Measurements from ENCODE around the gene ZNF670.

Gene ZNF670

GRCh38 chr1:247115545-247115944 is 36.9 kb upstream of the ZNF670 start:
- no peaks in the 10 kb centered on the region for H3K9me2 ChIP-seq (replicated peaks; ENCODE audit: insufficient read depth, low read length)
- no peaks in the 10 kb centered on the region for H3K36me3 ChIP-seq (ENCODE audit: low read length)
- H3K9me3 ChIP-seq (ENCODE audit: insufficient read depth, low read length) = no peaks in the 10 kb centered on the region
- H3K4me3 ChIP-seq (ENCODE audit: insufficient read depth, low read length, poor library complexity, severe bottlenecking) = no peak overlapping the region
- TF ChIP-seq CTCF (IDR thresholded peaks at IDR 0.05; ENCODE audit: insufficient read depth, low read length, poor library complexity, severe bottlenecking) (no peak), EZH2phosphoT487 (conservative IDR thresholded peaks at IDR 0.05; ENCODE audit: low read length) (no peak)
- no peaks in the 10 kb centered on the region for H3K27me3 ChIP-seq (ENCODE audit: low read length)
- H3K79me2 ChIP-seq (ENCODE audit: insufficient read depth, low read length) = no peaks in the 10 kb centered on the region
- no peak overlapping the region for H2AFZ ChIP-seq (ENCODE audit: low read depth, low read length, severe bottlenecking)
- H4K20me1 ChIP-seq (ENCODE audit: low read depth, low read length) = no peaks in the 10 kb centered on the region
- H3K9ac ChIP-seq (ENCODE audit: low read length) = no peak overlapping the region
- H3F3A ChIP-seq (ENCODE audit: insufficient read depth) = no peaks in the 10 kb centered on the region
- H3K4me2 ChIP-seq (ENCODE audit: low read depth, low read length, poor library complexity, severe bottlenecking) = no peak overlapping the region
- no peak overlapping the region for H3K27ac ChIP-seq (ENCODE audit: low read depth, low read length)

DNA sequence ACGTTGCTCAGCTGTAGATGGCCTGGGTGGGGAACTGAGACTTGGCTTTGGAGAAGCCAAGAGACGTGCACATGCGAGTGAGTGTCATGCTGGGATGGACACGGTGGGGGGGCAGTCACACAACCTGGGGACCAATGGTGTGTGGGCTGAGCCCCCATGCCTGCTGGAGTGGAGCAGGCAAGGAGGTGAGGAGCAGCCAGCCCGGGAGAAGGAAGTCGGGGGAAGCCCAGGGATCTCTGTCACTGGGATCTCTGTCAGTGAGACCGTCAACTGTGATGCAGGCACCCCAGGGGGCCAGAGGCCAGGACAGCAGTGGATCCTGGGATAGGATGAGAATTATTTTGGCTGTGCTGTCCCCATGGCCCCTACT is 36.5 kb upstream of the ZNF670 start:
- no peaks in the 10 kb centered on the region for H4K20me1 ChIP-seq (ENCODE audit: low read depth, low read length)
- no peaks in the 10 kb centered on the region for H3K9me3 ChIP-seq (ENCODE audit: insufficient read depth, low read length)
- no peak overlapping the region for H3K9ac ChIP-seq (ENCODE audit: low read length)
- no peak overlapping the region for H3K4me3 ChIP-seq (ENCODE audit: insufficient read depth, low read length, poor library complexity, severe bottlenecking)
- H3K79me2 ChIP-seq (ENCODE audit: insufficient read depth, low read length) = no peaks in the 10 kb centered on the region
- no peak overlapping the region for H2AFZ ChIP-seq (ENCODE audit: low read depth, low read length, severe bottlenecking)
- no peak overlapping the region for H3K4me2 ChIP-seq (ENCODE audit: low read depth, low read length, poor library complexity, severe bottlenecking)
- H3K27me3 ChIP-seq (ENCODE audit: low read length) = no peaks in the 10 kb centered on the region
- H3K9me2 ChIP-seq (replicated peaks; ENCODE audit: insufficient read depth, low read length) = no peaks in the 10 kb centered on the region
- TF ChIP-seq CTCF (IDR thresholded peaks at IDR 0.05; ENCODE audit: insufficient read depth, low read length, poor library complexity, severe bottlenecking) (no peak), EZH2phosphoT487 (conservative IDR thresholded peaks at IDR 0.05; ENCODE audit: low read length) (no peak)
- H3K36me3 ChIP-seq (ENCODE audit: low read length) = no peaks in the 10 kb centered on the region
- no peaks in the 10 kb centered on the region for H3F3A ChIP-seq (ENCODE audit: insufficient read depth)
- no peak overlapping the region for H3K27ac ChIP-seq (ENCODE audit: low read depth, low read length)

GRCh38 chr1:247114351-247115140 is 35.9 kb upstream of the ZNF670 start:
- no peaks in the 10 kb centered on the region for H3K9me3 ChIP-seq (ENCODE audit: insufficient read depth, low read length)
- no peaks in the 10 kb centered on the region for H3K27me3 ChIP-seq (ENCODE audit: low read length)
- no peaks in the 10 kb centered on the region for H3K9me2 ChIP-seq (replicated peaks; ENCODE audit: insufficient read depth, low read length)
- H3K9ac ChIP-seq (ENCODE audit: low read length) = no peak overlapping the region
- H3K4me2 ChIP-seq (ENCODE audit: low read depth, low read length, poor library complexity, severe bottlenecking) = no peak overlapping the region
- H4K20me1 ChIP-seq (ENCODE audit: low read depth, low read length) = no peaks in the 10 kb centered on the region
- no peak overlapping the region for H3K4me3 ChIP-seq (ENCODE audit: insufficient read depth, low read length, poor library complexity, severe bottlenecking)
- no peak overlapping the region for H2AFZ ChIP-seq (ENCODE audit: low read depth, low read length, severe bottlenecking)
- H3K79me2 ChIP-seq (ENCODE audit: insufficient read depth, low read length) = no peaks in the 10 kb centered on the region
- no peaks in the 10 kb centered on the region for H3K36me3 ChIP-seq (ENCODE audit: low read length)
- TF ChIP-seq CTCF (IDR thresholded peaks at IDR 0.05; ENCODE audit: insufficient read depth, low read length, poor library complexity, severe bottlenecking) = no peak
- TF ChIP-seq EZH2phosphoT487 (conservative IDR thresholded peaks at IDR 0.05; ENCODE audit: low read length) = no peak
- no peak overlapping the region for H3K27ac ChIP-seq (ENCODE audit: low read depth, low read length)
- no peaks in the 10 kb centered on the region for H3F3A ChIP-seq (ENCODE audit: insufficient read depth)

All from SU-DHL-6 (cell line).